Measurements from ENCODE around the gene AGTRAP. TPM values are rescaled to one million over a fixed set of nuclear protein-coding genes. Genes with fewer than 3 reads are reported as not detected.
A peak's percentile ranks its signal among the peaks of the same experiment; 100 is the strongest.

The AGTRAP gene
- total and polyA plus RNA-seq, 2 donors: 21.4 to 81.8 TPM

GRCh38 chr1:11714831-11715575 is 20.9 kb upstream of the AGTRAP start:
- Histone ChIP-seq H3K4me1 (ENCODE audit: insufficient read depth) (no peaks in the 10 kb centered on the region), H3K27ac (ENCODE audit: low read depth) (no peak overlapping the region), H3K4me3 (ENCODE audit: low read depth, low read length) (no peak overlapping the region), H3K36me3 (ENCODE audit: insufficient read depth) (no peaks in the 10 kb centered on the region)
- DNase-seq (ENCODE audit: extremely low spot score): no peak
- WGBS: 76% methylated on average over 24 of the region's 24 CpGs

DNA sequence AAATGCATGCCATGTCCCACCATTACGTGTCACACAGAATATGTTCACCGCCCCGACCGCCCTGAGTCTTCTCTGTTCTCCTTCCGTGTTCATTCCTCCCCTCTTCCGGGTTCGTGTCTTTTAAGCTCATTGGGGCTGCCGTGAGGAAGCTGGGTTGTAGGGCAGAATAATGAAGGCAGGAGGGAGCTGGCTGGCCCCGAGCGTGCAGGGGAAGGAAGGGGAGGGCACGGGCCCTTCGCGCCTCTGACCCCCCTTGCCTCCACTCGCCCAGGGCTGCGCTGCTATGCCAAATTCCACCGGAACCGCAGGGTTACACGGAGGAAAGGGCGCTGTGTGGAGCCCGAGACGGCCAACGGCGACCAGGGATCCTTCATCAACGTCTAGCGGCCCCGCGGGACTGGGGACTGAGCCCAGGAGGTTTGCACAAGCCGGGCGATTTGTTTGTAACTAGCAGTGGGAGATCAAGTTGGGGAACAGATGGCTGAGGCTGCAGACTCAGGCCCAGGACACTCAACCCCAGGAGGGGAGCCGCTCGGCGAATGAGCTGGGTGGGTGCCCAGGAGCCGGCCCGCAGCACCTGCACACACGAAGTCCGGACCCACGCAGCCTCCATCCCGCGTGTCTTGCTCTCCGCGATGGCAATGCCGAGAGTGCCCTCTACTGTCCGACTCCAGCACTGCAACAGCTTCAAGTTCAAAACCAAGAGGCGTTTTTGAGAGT is 16.5 kb upstream of the AGTRAP start:
- WGBS: 11% methylated on average over 44 of the region's 44 CpGs

DNA sequence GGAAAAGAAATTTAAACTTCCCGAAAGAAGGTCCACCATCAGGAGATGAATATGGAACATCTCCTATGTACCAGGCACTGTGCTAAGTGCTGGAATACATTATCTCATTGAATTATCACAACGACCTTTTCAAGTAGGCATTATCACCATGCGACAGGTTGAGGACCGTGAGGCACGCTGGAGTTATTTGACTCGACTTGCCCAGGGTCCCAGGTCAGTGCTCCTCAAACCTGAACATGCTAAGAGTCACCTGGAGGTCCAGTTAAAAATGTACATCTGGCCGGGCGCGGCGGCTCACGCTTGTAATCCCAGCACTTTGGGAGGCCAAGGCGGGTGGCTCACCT is 15.9 kb upstream of the AGTRAP start:
- Histone ChIP-seq H3K27ac (ENCODE audit: low read depth) (no peak overlapping the region), H3K4me1 (ENCODE audit: insufficient read depth) (no peaks in the 10 kb centered on the region), H3K4me3 (ENCODE audit: low read depth, low read length) (no peak overlapping the region), H3K36me3 (ENCODE audit: insufficient read depth) (no peaks in the 10 kb centered on the region)
- 76% methylated on average over 12 of the region's 12 CpGs for WGBS
- no peak for DNase-seq (ENCODE audit: extremely low spot score)

More for the DNA sequence above, 16.5 kb upstream of the AGTRAP start:
- Histone ChIP-seq H3K27ac (ENCODE audit: low read depth) (peak overlapping the region; percentile 26), H3K36me3 (ENCODE audit: insufficient read depth) (no peaks in the 10 kb centered on the region), H3K4me1 (ENCODE audit: insufficient read depth) (no peaks in the 10 kb centered on the region), H3K4me3 (ENCODE audit: low read depth, low read length) (peak overlapping the region; percentile 37)
- no peak for DNase-seq (ENCODE audit: extremely low spot score)

- no peak overlapping the region for H3K4me3 ChIP-seq (ENCODE audit: low read depth, low read length)
- no peak for DNase-seq (ENCODE audit: extremely low spot score)
- WGBS: 54% methylated on average over 4 of the region's 4 CpGs
These were observed 15.4 kb upstream of the AGTRAP start for GRCh38 chr1:11720525-11720924.

DNA sequence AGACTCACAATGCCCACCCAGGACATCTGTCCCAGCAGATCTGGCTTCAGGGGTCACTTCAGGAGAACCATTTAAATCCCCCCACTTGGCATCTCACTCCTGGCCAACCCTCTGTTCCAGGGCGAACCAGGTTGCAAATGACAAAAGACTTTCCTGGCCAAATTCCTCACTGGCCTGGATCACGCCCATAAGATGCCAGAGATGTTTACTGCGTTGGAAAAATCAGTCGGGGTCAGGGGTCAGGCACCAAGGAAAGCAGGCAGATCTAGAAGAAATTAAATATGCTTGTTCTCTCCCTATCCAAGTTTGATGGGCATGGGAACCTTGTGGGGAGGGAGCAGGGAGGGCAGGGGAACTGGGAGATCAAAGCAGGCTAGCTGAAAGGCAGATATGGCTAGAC is 14.6 kb upstream of the AGTRAP start:
- H3K4me3 ChIP-seq (ENCODE audit: low read depth, low read length): no peak overlapping the region
- H3K4me1 ChIP-seq (ENCODE audit: insufficient read depth): no peaks in the 10 kb centered on the region
- WGBS: 74% methylated on average over 4 of the region's 4 CpGs
- H3K36me3 ChIP-seq (ENCODE audit: insufficient read depth): no peaks in the 10 kb centered on the region
- DNase-seq (ENCODE audit: extremely low spot score): no peak
- no peak overlapping the region for H3K27ac ChIP-seq (ENCODE audit: low read depth)

More at GRCh38 chr1:11720525-11720924, 15.4 kb upstream of the AGTRAP start:
- H3K27ac ChIP-seq (ENCODE audit: low read depth): no peak overlapping the region
- no peaks in the 10 kb centered on the region for H3K4me1 ChIP-seq (ENCODE audit: insufficient read depth)
- H3K36me3 ChIP-seq (ENCODE audit: insufficient read depth): no peaks in the 10 kb centered on the region

DNA sequence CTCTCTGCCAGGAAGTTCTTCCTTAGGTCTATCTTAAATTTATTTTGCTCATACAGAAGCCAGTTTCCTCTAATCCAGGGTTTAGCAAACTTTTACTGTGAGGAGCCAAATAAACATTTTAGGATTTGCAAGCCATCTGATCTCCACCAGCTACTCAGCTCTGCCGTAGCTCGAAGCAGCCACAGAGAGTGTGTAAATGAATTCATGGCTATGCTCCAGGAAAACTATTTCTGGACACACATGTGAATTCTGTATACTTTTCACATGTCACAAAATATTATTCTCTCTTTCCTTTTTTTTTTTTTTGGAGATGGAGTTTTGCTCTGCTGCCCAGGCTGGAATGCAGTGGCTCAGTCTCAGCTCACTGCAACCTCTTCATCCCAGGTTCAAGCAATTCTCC is 13.4 kb upstream of the AGTRAP start:
- Histone ChIP-seq H3K4me3 (ENCODE audit: low read depth, low read length) (no peak overlapping the region), H3K4me1 (ENCODE audit: insufficient read depth) (no peaks in the 10 kb centered on the region), H3K27ac (ENCODE audit: low read depth) (no peak overlapping the region), H3K36me3 (ENCODE audit: insufficient read depth) (no peaks in the 10 kb centered on the region)
- WGBS: 23% methylated on average over 2 of the region's 2 CpGs
- no peak for DNase-seq (ENCODE audit: extremely low spot score)

DNA sequence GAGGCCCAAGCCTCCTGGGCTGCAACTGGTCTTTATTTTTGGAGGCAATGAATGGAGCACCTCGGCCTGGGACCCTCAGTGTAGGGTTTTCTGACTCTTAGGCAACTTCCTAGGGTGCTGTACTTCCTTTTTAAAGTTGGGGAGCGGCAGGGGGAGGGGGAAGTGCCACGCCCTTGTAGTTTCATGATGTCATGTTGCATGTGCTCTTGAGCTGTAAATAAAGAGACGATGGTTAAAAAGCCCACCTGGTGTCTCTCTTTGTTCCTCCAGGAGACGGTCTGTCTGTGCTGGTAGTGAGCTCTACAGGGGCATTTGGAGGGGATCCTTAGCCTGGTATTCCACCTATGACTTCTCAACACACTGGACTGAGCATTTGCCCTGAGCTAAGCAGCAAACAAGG is 10.3 kb upstream of the AGTRAP start:
- DNase-seq (ENCODE audit: extremely low spot score): no peak
- 77% methylated on average over 5 of the region's 5 CpGs for WGBS
- Histone ChIP-seq H3K4me1 (ENCODE audit: insufficient read depth) (no peaks in the 10 kb centered on the region), H3K27ac (ENCODE audit: low read depth) (no peak overlapping the region), H3K36me3 (ENCODE audit: insufficient read depth) (no peaks in the 10 kb centered on the region), H3K4me3 (ENCODE audit: low read depth, low read length) (no peak overlapping the region)

- DNase-seq (ENCODE audit: extremely low spot score): no peak
- no peak overlapping the region for H3K4me3 ChIP-seq (ENCODE audit: low read depth, low read length)
- H3K4me1 ChIP-seq (ENCODE audit: insufficient read depth): no peaks in the 10 kb centered on the region
- no peak overlapping the region for H3K27ac ChIP-seq (ENCODE audit: low read depth)
- WGBS: 87% methylated on average over 4 of the region's 4 CpGs
- H3K36me3 ChIP-seq (ENCODE audit: insufficient read depth): no peaks in the 10 kb centered on the region
These were observed 8.8 kb upstream of the AGTRAP start for GRCh38 chr1:11727119-11727518.

- no peak for DNase-seq (ENCODE audit: extremely low spot score)
- no peaks in the 10 kb centered on the region for H3K36me3 ChIP-seq (ENCODE audit: insufficient read depth)
- H3K4me3 ChIP-seq (ENCODE audit: low read depth, low read length): no peak overlapping the region
- no peak overlapping the region for H3K27ac ChIP-seq (ENCODE audit: low read depth)
- WGBS: 95% methylated on average over 4 of the region's 4 CpGs
- no peaks in the 10 kb centered on the region for H3K4me1 ChIP-seq (ENCODE audit: insufficient read depth)
These were observed 7.7 kb upstream of the AGTRAP start for GRCh38 chr1:11728126-11728806.

- H3K27ac ChIP-seq (ENCODE audit: low read depth): no peak overlapping the region
- no peaks in the 10 kb centered on the region for H3K4me1 ChIP-seq (ENCODE audit: insufficient read depth)
- no peaks in the 10 kb centered on the region for H3K36me3 ChIP-seq (ENCODE audit: insufficient read depth)
- no peak for DNase-seq (ENCODE audit: extremely low spot score)
- 93% methylated on average over 11 of the region's 11 CpGs for WGBS
- no peak overlapping the region for H3K4me3 ChIP-seq (ENCODE audit: low read depth, low read length)
These were observed 6.8 kb upstream of the AGTRAP start for GRCh38 chr1:11729155-11729497.

DNA sequence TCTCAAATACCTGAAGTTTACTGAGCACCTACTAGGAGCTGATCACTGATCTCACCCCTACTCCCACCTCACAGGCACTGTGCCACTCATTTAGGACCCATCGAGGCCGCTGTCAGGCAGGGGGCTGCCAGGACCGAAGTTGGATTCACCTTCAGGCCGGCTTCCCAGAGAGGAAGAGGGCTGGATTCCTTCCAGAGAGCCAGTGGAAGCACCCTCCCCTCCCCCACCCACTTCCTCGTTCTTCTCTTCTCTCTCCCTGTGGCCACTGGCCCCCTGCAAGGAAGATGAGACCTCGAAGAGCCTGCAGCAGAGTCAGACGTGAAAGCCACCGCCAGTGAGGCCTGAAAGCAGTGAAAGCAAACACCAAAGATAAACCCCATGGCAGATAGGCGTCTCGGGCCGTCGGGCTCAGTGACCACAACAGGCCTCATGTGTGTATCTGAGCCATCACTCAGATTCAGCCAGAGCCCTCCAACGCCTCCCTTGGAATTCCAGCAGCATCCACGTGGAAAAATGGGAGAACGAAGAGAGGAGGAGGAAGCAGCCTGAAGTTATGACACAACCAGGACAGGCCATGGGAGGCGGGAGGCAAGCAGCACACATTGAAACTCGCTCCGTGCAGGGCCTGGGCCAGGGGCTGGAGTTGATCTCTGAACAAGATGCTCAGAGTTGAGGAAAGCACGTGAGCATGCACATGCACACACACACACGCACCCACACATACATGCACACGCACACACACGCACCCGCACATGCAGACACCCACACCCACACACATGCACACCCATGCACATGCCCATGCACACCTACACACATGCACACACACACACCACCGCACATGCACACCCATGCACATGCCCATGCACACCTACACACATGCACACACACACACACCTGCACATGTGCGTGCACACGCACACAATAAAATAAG is 6.2 kb upstream of the AGTRAP start:
- no peak overlapping the region for H3K4me3 ChIP-seq (ENCODE audit: low read depth, low read length)
- H3K36me3 ChIP-seq (ENCODE audit: insufficient read depth): no peaks in the 10 kb centered on the region
- WGBS: 61% methylated on average over 26 of the region's 26 CpGs
- DNase-seq (ENCODE audit: extremely low spot score): no peak
- no peak overlapping the region for H3K27ac ChIP-seq (ENCODE audit: low read depth)
- no peaks in the 10 kb centered on the region for H3K4me1 ChIP-seq (ENCODE audit: insufficient read depth)

- H3K27ac ChIP-seq (ENCODE audit: low read depth): peak overlapping the region; percentile 49
- no peaks in the 10 kb centered on the region for H3K36me3 ChIP-seq (ENCODE audit: insufficient read depth)
- no peak overlapping the region for H3K4me3 ChIP-seq (ENCODE audit: low read depth, low read length)
- WGBS: 44% methylated on average over 5 of the region's 5 CpGs
- DNase-seq (ENCODE audit: extremely low spot score): no peak
- H3K4me1 ChIP-seq (ENCODE audit: insufficient read depth): no peaks in the 10 kb centered on the region
These were observed 5.5 kb upstream of the AGTRAP start for GRCh38 chr1:11730429-11730891.

- Histone ChIP-seq H3K36me3 (ENCODE audit: insufficient read depth) (no peaks in the 10 kb centered on the region), H3K4me3 (ENCODE audit: low read depth, low read length) (peak overlapping the region; percentile 36), H3K4me1 (ENCODE audit: insufficient read depth) (no peaks in the 10 kb centered on the region), H3K27ac (ENCODE audit: low read depth) (peak overlapping the region; percentile 69)
- no peak for DNase-seq (ENCODE audit: extremely low spot score)
- 12% methylated on average over 17 of the region's 17 CpGs for WGBS
These were observed 4.1 kb upstream of the AGTRAP start for GRCh38 chr1:11731691-11732283.

Data from urinary bladder (tissue), 4 donors.